NT2/D1 (cell line): ENCODE measurements around the gene ATP6V0C.
"Not testable (repeated sequence)": the region's sequence is repeated elsewhere in the genome, so short reads cannot be mapped to it uniquely, and the experiment has no call there.

Experiments used
- DNase-seq: peaks from one replicate; pipeline ENCODE4 v3.0.0-alpha.2; 2011; ENCODE audit warnings: low read depth, low spot score
- H3K27me3 ChIP-seq: 2 replicates; pipeline ENCODE4 v1.6.0; 2011; ENCODE audit warnings: mild to moderate bottlenecking; ENCODE audit not compliant: insufficient read length, insufficient read depth
- H3K36me3 ChIP-seq: 2 replicates; pipeline ENCODE4 v1.6.1; 2011; ENCODE audit warnings: mild to moderate bottlenecking, low read length, mixed read lengths; ENCODE audit not compliant: insufficient read depth, insufficient read length
- H3K4me1 ChIP-seq: 2 replicates; pipeline ENCODE4 v1.5.1; 2011; ENCODE audit not compliant: insufficient read depth, insufficient read length
- H3K4me3 ChIP-seq: 2 replicates; pipeline ENCODE4 v1.5.1; 2011; ENCODE audit warnings: low read depth; ENCODE audit not compliant: insufficient read length
- H3K9ac ChIP-seq: 2 replicates; pipeline ENCODE4 v1.6.0; 2011; ENCODE audit warnings: low read depth; ENCODE audit not compliant: insufficient read length
- H3K9me3 ChIP-seq: 2 replicates; pipeline ENCODE4 v1.5.1; 2011; ENCODE audit warnings: mild to moderate bottlenecking, low read length; ENCODE audit not compliant: insufficient read depth

ATP6V0C gene

GRCh38 chr16:2551420-2551889 lies 37.7 kb downstream of the ATP6V0C start:
- DNase-seq, result peak; percentile 54

GRCh38 chr16:2554709-2555425 lies 41.1 kb downstream of the ATP6V0C start:
- not testable (repeated sequence) for H3K27me3 ChIP-seq, DNase-seq, H3K9ac ChIP-seq, H3K4me1 ChIP-seq, H3K36me3 ChIP-seq, H3K4me3 ChIP-seq, H3K9me3 ChIP-seq

More at GRCh38 chr16:2551420-2551889, 37.7 kb downstream of the ATP6V0C start:
- not testable (repeated sequence) for H3K4me1 ChIP-seq, H3K27me3 ChIP-seq, H3K36me3 ChIP-seq, H3K9me3 ChIP-seq, H3K4me3 ChIP-seq, H3K9ac ChIP-seq

GRCh38 chr16:2557150-2557549 lies 43.4 kb downstream of the ATP6V0C start:
- H3K4me3 ChIP-seq, H3K9me3 ChIP-seq, DNase-seq, H3K27me3 ChIP-seq, H3K9ac ChIP-seq, H3K4me1 ChIP-seq, H3K36me3 ChIP-seq: not testable (repeated sequence)

GRCh38 chr16:2560131-2560797 lies 46.5 kb downstream of the ATP6V0C start:
- not testable (repeated sequence) for H3K9me3 ChIP-seq, H3K27me3 ChIP-seq, H3K4me1 ChIP-seq, H3K36me3 ChIP-seq, DNase-seq, H3K4me3 ChIP-seq, H3K9ac ChIP-seq

- H3K4me1 ChIP-seq, H3K4me3 ChIP-seq, H3K27me3 ChIP-seq, H3K9me3 ChIP-seq, H3K9ac ChIP-seq, DNase-seq, H3K36me3 ChIP-seq: not testable (repeated sequence)
Observed at GRCh38 chr16:2560798-2561133, 47.0 kb downstream of the ATP6V0C start.

GRCh38 chr16:2567506-2567905 lies 53.8 kb downstream of the ATP6V0C start:
- H3K4me1 ChIP-seq, H3K36me3 ChIP-seq, H3K9me3 ChIP-seq, H3K9ac ChIP-seq, H3K4me3 ChIP-seq, DNase-seq, H3K27me3 ChIP-seq: not testable (repeated sequence)

GRCh38 chr16:2568573-2568972 lies 54.8 kb downstream of the ATP6V0C start:
- H3K9ac ChIP-seq, result not testable (repeated sequence)

More at GRCh38 chr16:2568573-2568972, 54.8 kb downstream of the ATP6V0C start:
- not testable (repeated sequence) for H3K4me1 ChIP-seq, H3K36me3 ChIP-seq, H3K27me3 ChIP-seq, H3K4me3 ChIP-seq, H3K9me3 ChIP-seq, DNase-seq
